K562 (cell line): ENCODE measurements around the gene ARHGEF3. TPM values are rescaled to one million over a fixed set of nuclear protein-coding genes. Genes with fewer than 3 reads are reported as not detected.
A peak's percentile ranks its signal among the peaks of the same experiment; 100 is the strongest.

Source experiments
- ATF7 ChIP-seq: fragments of 450-650 bp; IDR thresholded peaks from 2 replicates; pipeline ENCODE4 v1.7.1; 2014; ENCODE audit warnings: mild to moderate bottlenecking, moderate library complexity
- DNMT1 ChIP-seq: fragments of 450-650 bp; IDR thresholded peaks from 2 replicates; pipeline ENCODE4 v1.6.1; 2016; ENCODE audit warnings: antibody characterized with exemption, mild to moderate bottlenecking
- E2F6 ChIP-seq, 2 experiments: IDR thresholded peaks; 2 replicates each; pipeline ENCODE4 v1.6.1; 2011; ENCODE audit warnings: borderline replicate concordance in 1 of 2, control low read depth in 1 of 2, low read depth in 1 of 2, low read length in 1 of 2, mild to moderate bottlenecking in 1 of 2, mixed read lengths in 1 of 2, moderate library complexity in 1 of 2; ENCODE audit not compliant: insufficient read depth in 1 of 2, insufficient read length in 1 of 2, poor library complexity in 1 of 2, severe bottlenecking in 1 of 2; ENCODE audit errors: extremely low read depth in 1 of 2
- ELF1 ChIP-seq: fragments of 200-800 bp; sonication (Bioruptor generic); IDR thresholded peaks from 2 replicates; pipeline ENCODE4 v1.6.1; 2016; ENCODE audit warnings: missing genetic modification characterization, missing compliant biosample characterization
- EZH2 ChIP-seq: IDR thresholded peaks from 2 replicates; pipeline ENCODE4 v1.6.1; 2012; ENCODE audit warnings: low read depth, mild to moderate bottlenecking, inconsistent platforms, low read length, borderline replicate concordance
- HNRNPK ChIP-seq: fragments of 200-400 bp; formaldehyde crosslinking; IDR thresholded peaks from one replicate; pipeline ENCODE4 v1.6.1; 2018; ENCODE audit warnings: mild to moderate bottlenecking, low read depth, low read length; ENCODE audit not compliant: poor library complexity, severe bottlenecking
- MXD1 ChIP-seq: fragments of 250-450 bp; sonication (Bioruptor Pico); IDR thresholded peaks from 2 replicates; pipeline ENCODE4 v1.8.0; 2021; ENCODE audit warnings: borderline replicate concordance, mild to moderate bottlenecking, moderate library complexity; ENCODE audit not compliant: poor library complexity, severe bottlenecking
- NCOR1 ChIP-seq: fragments of 450-650 bp; IDR thresholded peaks from 2 replicates; pipeline ENCODE4 v1.6.1; 2016; ENCODE audit warnings: mild to moderate bottlenecking, moderate library complexity
- PHB ChIP-seq: fragments of 250-450 bp; sonication (Bioruptor Pico); IDR thresholded peaks from 2 replicates; pipeline ENCODE4 v1.5.0; 2021
- RCOR1 ChIP-seq, 2 experiments: IDR thresholded peaks; 2 replicates each; pipeline ENCODE4 v1.6.1; 2012; ENCODE audit warnings: low read depth in 2 of 2, low read length in 2 of 2, borderline replicate concordance in 1 of 2, improper control_type of control experiment in 1 of 2
- RFX7 ChIP-seq: fragments of 250-450 bp; sonication (Bioruptor Pico); IDR thresholded peaks from 2 replicates; pipeline ENCODE4 v1.5.1; 2021; ENCODE audit warnings: mild to moderate bottlenecking
- SNRNP70 ChIP-seq: fragments of 200-400 bp; formaldehyde crosslinking; optimal IDR thresholded peaks from 2 replicates; pipeline ENCODE3; 2017; ENCODE audit warnings: low read depth, low read length
- ZBTB43 ChIP-seq: sonication (generic); formaldehyde crosslinking; IDR thresholded peaks from 2 replicates; pipeline ENCODE4 v1.8.0; 2023; ENCODE audit warnings: mild to moderate bottlenecking, missing genetic modification reagents
- ZMIZ1 ChIP-seq, 2 experiments: fragments of 150-350 bp in 1 of 2; IDR thresholded peaks; 2 replicates each; pipeline ENCODE4 v1.6.1; 2012 to 2016; ENCODE audit warnings: low read depth in 2 of 2, low read length in 2 of 2, mild to moderate bottlenecking in 1 of 2, moderate library complexity in 1 of 2
- ZNF121 ChIP-seq: sonication (generic); formaldehyde crosslinking; conservative IDR thresholded peaks from 2 replicates; pipeline ENCODE4 v1.8.0; 2022; ENCODE audit warnings: missing genetic modification reagents
- ZNF583 ChIP-seq: fragments of 250-450 bp; sonication (Bioruptor Pico); IDR thresholded peaks from 2 replicates; pipeline ENCODE4 v1.4.0; 2020
- ZNF77 ChIP-seq: fragments of 250-450 bp; sonication (Bioruptor Pico); IDR thresholded peaks from 2 replicates; pipeline ENCODE4 v1.5.0; 2020
- polyA plus RNA-seq, 8 experiments: library from polyadenylated mRNA; depleted of rRNA in 4 of 8; stranded (reverse) in 5 of 8; unstranded in 3 of 8; fragments of >200 nt; fragmentation: Nextera tagmentation in 2 of 8; fragmentation: Illumina TruSeq in 1 of 8; extraction: Ambion mirVana in 2 of 8; extraction: Trizol in 1 of 8; gene quantifications; 2 replicates each; pipeline versions ENCODE4 v1.2.1 to v1.2.3, GENCODE V29; 2011 to 2014; ENCODE audit warnings: inconsistent platforms in 1 of 8, missing spikeins in 1 of 8
- total RNA-seq, 7 experiments: library from RNA; depleted of rRNA in 6 of 7; stranded (reverse); fragments of >200 nt in 6 of 7; fragmentation: Illumina TruSeq in 2 of 7; extraction: Trizol in 2 of 7; gene quantifications; 2 replicates each; pipeline versions ENCODE4 v1.2.1 to v1.2.3, GENCODE V29; 2011 to 2021; ENCODE audit warnings: low replicate concordance in 1 of 7
- TF ChIP-seq, protein P1 (sequence below): fragments of 450-650 bp; IDR thresholded peaks from 2 replicates; pipeline ENCODE4 v1.6.1; 2016; ENCODE audit warnings: missing biosample characterization, missing genetic modification characterization

Gene ARHGEF3
- total and polyA plus RNA-seq, 9 of the 15 experiments (the other 6 are each of a cell fraction or from before 2014, with no cell fraction given): 0.77 to 2.7 (median 1.4) TPM

GRCh38 chr3:56683122-56683817 lies 118.5 kb downstream of the ARHGEF3 start, which contains the start of gene TASOR (continued):
- no peak for TF ChIP-seq SNRNP70
- peak; percentile 100 for TF ChIP-seq E2F6 (IDR thresholded peaks at IDR 0.05; ENCODE audit: borderline replicate concordance in 1 of 2, extremely low read depth in 1 of 2, insufficient read depth in 1 of 2, insufficient read length in 1 of 2, low read depth in 1 of 2, low read length in 1 of 2, poor library complexity in 1 of 2, severe bottlenecking in 1 of 2)
- no peak for TF ChIP-seq ZNF121 (CRISPR knock-in tag)
- no peak for TF ChIP-seq ZNF77 (CRISPR knock-in tag)
- TF ChIP-seq HNRNPK: no peak
- peak in 1 of 2 experiments; percentile 35; a peak in 1 of 4 replicates for TF ChIP-seq RCOR1 (IDR thresholded peaks at IDR 0.05; ENCODE audit: borderline replicate concordance in 1 of 2, low read depth in 2 of 2, low read length in 2 of 2)
- TF ChIP-seq, protein P1, sequence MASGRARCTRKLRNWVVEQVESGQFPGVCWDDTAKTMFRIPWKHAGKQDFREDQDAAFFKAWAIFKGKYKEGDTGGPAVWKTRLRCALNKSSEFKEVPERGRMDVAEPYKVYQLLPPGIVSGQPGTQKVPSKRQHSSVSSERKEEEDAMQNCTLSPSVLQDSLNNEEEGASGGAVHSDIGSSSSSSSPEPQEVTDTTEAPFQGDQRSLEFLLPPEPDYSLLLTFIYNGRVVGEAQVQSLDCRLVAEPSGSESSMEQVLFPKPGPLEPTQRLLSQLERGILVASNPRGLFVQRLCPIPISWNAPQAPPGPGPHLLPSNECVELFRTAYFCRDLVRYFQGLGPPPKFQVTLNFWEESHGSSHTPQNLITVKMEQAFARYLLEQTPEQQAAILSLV (tag): no peak
- TF ChIP-seq DNMT1: no peak
- no peak for TF ChIP-seq NCOR1
- TF ChIP-seq ZMIZ1 (IDR thresholded peaks at IDR 0.05; ENCODE audit: low read depth in 2 of 2, low read length in 2 of 2): no peak
- no peak for TF ChIP-seq PHB (CRISPR knock-in tag)
- no peak for TF ChIP-seq EZH2
- TF ChIP-seq MXD1 (CRISPR knock-in tag): no peak
- peak; percentile 40; the same call in 1 of the 2 replicates for TF ChIP-seq ATF7
- TF ChIP-seq RFX7 (CRISPR knock-in tag): no peak
- TF ChIP-seq ZBTB43: no peak
- no peak for TF ChIP-seq ZNF583
- peak; percentile 87 for TF ChIP-seq ELF1 (tag)
